HEK293 (cell line): ENCODE results near the gene RPS6KB1.
A peak's percentile ranks its signal among the peaks of the same experiment; 100 is the strongest.

Source experiments
- CTCF ChIA-PET: fragments of 350-600 bp; formaldehyde crosslinking; extraction: SDS; loops from one replicate; lab custom pipeline; 2021; ENCODE audit warnings: antibody characterized with exemption; lab: Yijun Ruan, JAX
- POLR2A ChIA-PET: fragments of 300-600 bp; formaldehyde crosslinking; extraction: SDS; loops from one replicate; lab custom pipeline; 2020; ENCODE audit warnings: antibody characterized with exemption, inconsistent platforms; lab: Yijun Ruan, JAX
- H3K27ac ChIP-seq: fragments of 200-500 bp; sonication (Bioruptor generic); 2 replicates; pipeline ENCODE4 v1.5.1; 2014; ENCODE audit warnings: low read depth, low read length, control low read depth, inconsistent platforms; ENCODE audit errors: extremely low read depth
- H3K36me3 ChIP-seq, 2 experiments: fragments of 200-500 bp in 1 of 2; sonication (Bioruptor generic) in 1 of 2; 1 replicate in 1 of 2; 2 replicates in 1 of 2; pipeline ENCODE4 v1.5.1; 2014 to 2017; ENCODE audit warnings: inconsistent platforms in 2 of 2, low read length in 2 of 2; ENCODE audit not compliant: control insufficient read depth in 2 of 2, insufficient read depth in 1 of 2
- H3K4me1 ChIP-seq: fragments of 200-500 bp; sonication (Bioruptor generic); 2 replicates; pipeline ENCODE4 v1.5.1; 2014; ENCODE audit warnings: mild to moderate bottlenecking, low read length, inconsistent platforms; ENCODE audit not compliant: control insufficient read depth, insufficient read depth
- H3K4me3 ChIP-seq: 2 replicates; pipeline ENCODE4 v1.5.1; 2011; ENCODE audit warnings: low read depth, mild to moderate bottlenecking, control low read depth, low read length, moderate library complexity
- H3K9me3 ChIP-seq: fragments of 200-500 bp; sonication (Bioruptor generic); 2 replicates; pipeline ENCODE4 v1.5.1; 2014; ENCODE audit warnings: low read depth, low read length, inconsistent platforms; ENCODE audit not compliant: control insufficient read depth, insufficient read depth
- KLF7 ChIP-seq: fragments of 450-650 bp; formaldehyde crosslinking; IDR thresholded peaks from 2 replicates; pipeline ENCODE4 v1.5.1; 2016; ENCODE audit warnings: missing biosample characterization, missing genetic modification characterization, borderline replicate concordance
- MZF1 ChIP-seq: fragments of 450-650 bp; formaldehyde crosslinking; IDR thresholded peaks from 2 replicates; pipeline ENCODE4 v1.5.1; 2017; ENCODE audit warnings: missing biosample characterization, missing genetic modification characterization, borderline replicate concordance
- PRDM2 ChIP-seq: fragments of 450-650 bp; formaldehyde crosslinking; IDR thresholded peaks from 2 replicates; pipeline ENCODE4 v1.5.1; 2016; ENCODE audit warnings: missing biosample characterization, missing genetic modification characterization, borderline replicate concordance
- REPIN1 ChIP-seq: fragments of 450-650 bp; formaldehyde crosslinking; IDR thresholded peaks from 2 replicates; pipeline ENCODE4 v1.5.1; 2017; ENCODE audit warnings: missing biosample characterization, missing genetic modification characterization, low read depth
- ZBTB48 ChIP-seq: fragments of 450-650 bp; formaldehyde crosslinking; IDR thresholded peaks from 2 replicates; pipeline ENCODE4 v1.5.1; 2016; ENCODE audit warnings: missing biosample characterization, missing genetic modification characterization
- ZFP3 ChIP-seq: fragments of 450-650 bp; formaldehyde crosslinking; IDR thresholded peaks from 2 replicates; pipeline ENCODE4 v1.5.1; 2016; ENCODE audit warnings: low read depth, missing biosample characterization, missing genetic modification characterization
- ZIC2 ChIP-seq: fragments of 450-650 bp; formaldehyde crosslinking; IDR thresholded peaks from 2 replicates; pipeline ENCODE4 v1.5.1; 2016; ENCODE audit warnings: missing biosample characterization, missing genetic modification characterization
- ZNF121 ChIP-seq: fragments of 450-650 bp; formaldehyde crosslinking; IDR thresholded peaks from 2 replicates; pipeline ENCODE4 v1.5.1; 2016; ENCODE audit warnings: missing biosample characterization, missing genetic modification characterization
- ZNF157 ChIP-seq: fragments of 450-650 bp; formaldehyde crosslinking; IDR thresholded peaks from 2 replicates; pipeline ENCODE4 v1.5.1; 2016; ENCODE audit warnings: missing biosample characterization, missing genetic modification characterization
- ZNF174 ChIP-seq: fragments of 450-650 bp; formaldehyde crosslinking; IDR thresholded peaks from 2 replicates; pipeline ENCODE4 v1.5.0; 2017; ENCODE audit warnings: missing biosample characterization, mild to moderate bottlenecking, missing genetic modification characterization
- ZNF2 ChIP-seq: fragments of 450-650 bp; formaldehyde crosslinking; IDR thresholded peaks from 2 replicates; pipeline ENCODE4 v1.5.1; 2016; ENCODE audit warnings: missing biosample characterization, missing genetic modification characterization
- ZNF311 ChIP-seq: fragments of 450-650 bp; formaldehyde crosslinking; IDR thresholded peaks from 2 replicates; pipeline ENCODE4 v1.5.1; 2017; ENCODE audit warnings: missing biosample characterization, missing genetic modification characterization, borderline replicate concordance
- ZNF366 ChIP-seq: fragments of 450-650 bp; formaldehyde crosslinking; conservative IDR thresholded peaks from 2 replicates; pipeline ENCODE4 v1.5.1; 2016; ENCODE audit warnings: missing biosample characterization, missing genetic modification characterization
- ZNF404 ChIP-seq: fragments of 450-650 bp; formaldehyde crosslinking; IDR thresholded peaks from 2 replicates; pipeline ENCODE4 v1.5.1; 2017; ENCODE audit warnings: missing biosample characterization, missing genetic modification characterization
- ZNF580 ChIP-seq: fragments of 450-650 bp; formaldehyde crosslinking; IDR thresholded peaks from 2 replicates; pipeline ENCODE4 v1.5.1; 2016; ENCODE audit warnings: missing biosample characterization, missing genetic modification characterization
- ZNF623 ChIP-seq: fragments of 450-650 bp; formaldehyde crosslinking; IDR thresholded peaks from 2 replicates; pipeline ENCODE4 v1.5.1; 2016; ENCODE audit warnings: missing biosample characterization, missing genetic modification characterization
- ZNF654 ChIP-seq: fragments of 450-650 bp; formaldehyde crosslinking; IDR thresholded peaks from 2 replicates; pipeline ENCODE4 v1.5.1; 2016; ENCODE audit warnings: low read depth, missing biosample characterization, missing genetic modification characterization
- ZNF664 ChIP-seq: fragments of 450-650 bp; formaldehyde crosslinking; IDR thresholded peaks from 2 replicates; pipeline ENCODE4 v1.5.1; 2016; ENCODE audit warnings: missing biosample characterization, missing genetic modification characterization
- ZNF768 ChIP-seq: fragments of 450-650 bp; formaldehyde crosslinking; IDR thresholded peaks from 2 replicates; pipeline ENCODE4 v1.5.1; 2018; ENCODE audit warnings: missing biosample characterization, mild to moderate bottlenecking, missing genetic modification characterization
- ZNF785 ChIP-seq: fragments of 450-650 bp; formaldehyde crosslinking; IDR thresholded peaks from 2 replicates; pipeline ENCODE4 v1.5.1; 2016; ENCODE audit warnings: missing biosample characterization, missing genetic modification characterization
- TF ChIP-seq, protein P1 (sequence below): fragments of 450-650 bp; formaldehyde crosslinking; IDR thresholded peaks from 2 replicates; pipeline ENCODE4 v1.5.1; 2017; ENCODE audit warnings: missing biosample characterization, missing genetic modification characterization
- TF ChIP-seq, protein P2 (sequence below): fragments of 450-650 bp; formaldehyde crosslinking; IDR thresholded peaks from 2 replicates; pipeline ENCODE4 v1.5.1; 2016; ENCODE audit warnings: missing biosample characterization, missing genetic modification characterization, borderline replicate concordance

The RPS6KB1 gene

DNA sequence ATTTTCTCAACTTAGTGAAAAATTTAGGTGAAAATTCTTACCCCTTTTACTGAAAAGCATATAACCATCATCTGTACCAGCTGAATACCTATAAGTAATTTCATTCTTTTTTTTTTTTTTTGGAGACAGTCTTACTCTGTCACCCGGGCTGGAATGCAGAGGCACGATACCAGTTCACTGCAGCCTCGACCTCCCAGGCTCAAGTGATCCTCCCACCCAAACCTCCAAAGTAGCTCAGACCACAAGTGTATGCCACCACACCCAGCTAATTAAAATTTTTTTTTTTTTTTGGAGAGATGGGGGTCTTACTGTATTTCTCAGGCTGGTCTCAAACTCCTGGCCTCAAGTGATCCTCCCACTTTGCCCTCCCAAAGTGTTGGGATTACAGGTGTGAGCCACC lies 34.0 kb upstream of the RPS6KB1 start (continued):
- TF ChIP-seq ZIC2 (tag by site-specific recombination) (no peak), ZNF311 (tag by site-specific recombination) (no peak), ZNF580 (tag by site-specific recombination) (no peak), ZNF785 (tag by site-specific recombination) (no peak), ZNF664 (no peak)
- TF ChIP-seq, protein P1, sequence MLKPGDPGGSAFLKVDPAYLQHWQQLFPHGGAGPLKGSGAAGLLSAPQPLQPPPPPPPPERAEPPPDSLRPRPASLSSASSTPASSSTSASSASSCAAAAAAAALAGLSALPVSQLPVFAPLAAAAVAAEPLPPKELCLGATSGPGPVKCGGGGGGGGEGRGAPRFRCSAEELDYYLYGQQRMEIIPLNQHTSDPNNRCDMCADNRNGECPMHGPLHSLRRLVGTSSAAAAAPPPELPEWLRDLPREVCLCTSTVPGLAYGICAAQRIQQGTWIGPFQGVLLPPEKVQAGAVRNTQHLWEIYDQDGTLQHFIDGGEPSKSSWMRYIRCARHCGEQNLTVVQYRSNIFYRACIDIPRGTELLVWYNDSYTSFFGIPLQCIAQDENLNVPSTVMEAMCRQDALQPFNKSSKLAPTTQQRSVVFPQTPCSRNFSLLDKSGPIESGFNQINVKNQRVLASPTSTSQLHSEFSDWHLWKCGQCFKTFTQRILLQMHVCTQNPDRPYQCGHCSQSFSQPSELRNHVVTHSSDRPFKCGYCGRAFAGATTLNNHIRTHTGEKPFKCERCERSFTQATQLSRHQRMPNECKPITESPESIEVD (tag by site-specific recombination) = no peak

DNA sequence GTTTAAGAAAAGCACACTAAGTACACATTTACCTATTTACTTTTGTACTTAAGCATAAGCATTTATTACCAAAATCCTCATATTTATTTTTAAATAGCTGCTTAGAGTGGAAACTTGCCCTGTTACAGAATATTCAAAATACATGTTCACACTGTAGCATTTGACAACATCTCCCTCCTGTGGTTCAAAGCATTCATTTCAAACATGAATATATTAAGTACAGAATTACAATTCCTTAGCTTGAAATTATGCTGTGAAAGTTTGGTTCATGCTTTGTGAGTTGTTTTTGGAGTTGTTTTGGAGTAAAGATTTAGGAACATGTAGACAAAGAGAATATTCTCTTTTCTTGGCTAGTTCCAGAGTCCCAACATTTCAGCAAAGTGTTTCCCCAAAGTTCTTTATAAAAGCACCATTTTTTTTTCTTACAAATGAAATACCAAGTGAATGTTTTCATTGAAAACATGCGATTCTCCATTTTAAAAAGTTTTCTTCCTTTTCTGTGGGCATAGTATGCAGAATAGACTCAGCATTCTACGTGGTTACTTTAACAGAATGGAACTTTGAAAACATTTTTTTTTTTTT lies 33.4 kb upstream of the RPS6KB1 start:
- H3K4me1 ChIP-seq = no peaks in the 10 kb centered on the region
- peak; percentile 79 for TF ChIP-seq ZNF654 (tag by site-specific recombination)
- no peak for TF ChIP-seq ZNF366
- no peak for TF ChIP-seq ZNF121 (tag by site-specific recombination)
- TF ChIP-seq ZNF174 (tag by site-specific recombination) = no peak
- 0 out of 2 replicates have a peak, but pooled peaks have one; percentile 67 for TF ChIP-seq ZNF2 (tag by site-specific recombination)
- TF ChIP-seq REPIN1 = no peak
- H3K36me3 ChIP-seq = peaks cover 32 to 36% of the 10 kb centered on the region in 2 experiments
- no peak overlapping the region for H3K4me3 ChIP-seq
- no peaks in the 10 kb centered on the region for H3K9me3 ChIP-seq
- ChIA-PET POLR2A (interaction anchor here (0.6 to 1.5 kb wide), 6 partner anchors 9 to 106 kb away, joined by 3 to 13 read pairs (median 5); partner anchors contain the start of genes RPS6KB1 and TUBD1), CTCF (interaction anchor here (0.5 to 2.9 kb wide), 20 partner anchors 10 to 804 kb away, joined by 3 to 13 read pairs (median 3); no protein-coding TSS in a partner anchor)
- H3K27ac ChIP-seq = no peak overlapping the region

DNA sequence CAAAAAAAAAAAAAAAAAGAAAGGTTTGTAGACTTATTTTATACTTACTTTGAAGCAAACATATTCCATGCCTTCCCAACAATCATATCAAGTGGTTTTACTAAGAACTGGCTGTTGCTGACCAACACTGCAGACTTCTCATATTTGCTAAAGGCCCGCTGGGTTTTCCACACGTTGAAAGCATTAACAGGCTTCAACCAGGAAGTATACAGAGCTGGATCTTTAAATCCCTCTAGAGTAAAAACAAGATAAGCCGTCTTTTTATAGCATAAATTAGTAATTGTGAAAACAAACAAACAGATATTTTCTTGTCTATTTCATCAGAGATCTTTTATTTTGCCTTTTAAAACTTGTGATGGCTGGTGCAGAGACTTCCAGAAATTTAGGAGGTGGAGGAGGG lies 29.3 kb upstream of the RPS6KB1 start:
- TF ChIP-seq ZNF157 (tag by site-specific recombination) (no peak), MZF1 (tag by site-specific recombination) (no peak), PRDM2 (no peak), ZBTB48 (tag by site-specific recombination) (no peak), ZNF2 (tag by site-specific recombination) (no peak), ZNF623 (no peak), ZFP3 (tag by site-specific recombination) (no peak), ZNF404 (tag by site-specific recombination) (no peak), ZNF366 (no peak), KLF7 (tag by site-specific recombination) (no peak), ZNF768 (tag by site-specific recombination) (no peak)
- TF ChIP-seq, protein P2, sequence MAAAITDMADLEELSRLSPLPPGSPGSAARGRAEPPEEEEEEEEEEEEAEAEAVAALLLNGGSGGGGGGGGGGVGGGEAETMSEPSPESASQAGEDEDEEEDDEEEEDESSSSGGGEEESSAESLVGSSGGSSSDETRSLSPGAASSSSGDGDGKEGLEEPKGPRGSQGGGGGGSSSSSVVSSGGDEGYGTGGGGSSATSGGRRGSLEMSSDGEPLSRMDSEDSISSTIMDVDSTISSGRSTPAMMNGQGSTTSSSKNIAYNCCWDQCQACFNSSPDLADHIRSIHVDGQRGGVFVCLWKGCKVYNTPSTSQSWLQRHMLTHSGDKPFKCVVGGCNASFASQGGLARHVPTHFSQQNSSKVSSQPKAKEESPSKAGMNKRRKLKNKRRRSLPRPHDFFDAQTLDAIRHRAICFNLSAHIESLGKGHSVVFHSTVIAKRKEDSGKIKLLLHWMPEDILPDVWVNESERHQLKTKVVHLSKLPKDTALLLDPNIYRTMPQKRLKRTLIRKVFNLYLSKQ (tag by site-specific recombination) = no peak
- no peaks in the 10 kb centered on the region for H3K4me1 ChIP-seq
- no peak overlapping the region for H3K27ac ChIP-seq
- ChIA-PET CTCF (interaction anchor here (0.6 to 2.3 kb wide), 2 partner anchors 18 to 51 kb away, joined by 4 to 5 read pairs; no protein-coding TSS in a partner anchor), POLR2A (interaction anchor here (1.1 kb wide), 1 partner anchor 10 kb away, joined by 3 read pairs; no protein-coding TSS in a partner anchor)
- H3K9me3 ChIP-seq = no peaks in the 10 kb centered on the region
- no peak overlapping the region for H3K4me3 ChIP-seq
- H3K36me3 ChIP-seq = peaks cover 48 to 54% of the 10 kb centered on the region in 2 experiments
